Stimulated activated CD4-positive, alpha-beta T cell treated with anti-CD3 and anti-CD28 coated beads, Interleukin-15, amount 100 ng/mL, for 48 hours (primary cell): ENCODE data around the gene ATG2A.
A peak's percentile ranks its signal among the peaks of the same experiment; 100 is the strongest.

ENCODE experiments used
- DNase-seq, 2 donors: peaks; one replicate each; pipeline ENCODE4 v3.0.0-alpha.2; 2020; ENCODE audit warnings: low read depth in 2 of 2

Gene ATG2A

GRCh38 chr11:64924910-64925284, 7.9 kb upstream of the ATG2A start:
- DNase-seq = no peak

GRCh38 chr11:64923944-64924909, 7.2 kb upstream of the ATG2A start, which contains the start of gene PPP2R5B:
Gene PPP2R5B, plus strand, starts transcription at chr11:64924689. Its CDS starts 1,046 bp downstream, at chr11:64925735.
- DNase-seq = peak; percentile 78 to 87

GRCh38 chr11:64923151-64923661, 6.2 kb upstream of the ATG2A start:
- DNase-seq = no peak

GRCh38 chr11:64921384-64921783, 4.4 kb upstream of the ATG2A start:
- DNase-seq = no peak

GRCh38 chr11:64920124-64920523, 3.1 kb upstream of the ATG2A start:
- DNase-seq = no peak

- DNase-seq = no peak
These were observed 2.6 kb upstream of the ATG2A start for GRCh38 chr11:64919627-64920026.

GRCh38 chr11:64918017-64918416, 1.0 kb upstream of the ATG2A start:
- DNase-seq = no peak

- no peak for DNase-seq
These were observed 620 bp upstream of the ATG2A start for GRCh38 chr11:64917663-64917995.

GRCh38 chr11:64916040-64916774, 802 bp downstream of the ATG2A start:
- no peak for DNase-seq

GRCh38 chr11:64915376-64915887, 1.6 kb downstream of the ATG2A start:
- no peak for DNase-seq

- no peak for DNase-seq
These were observed 2.9 kb downstream of the ATG2A start for GRCh38 chr11:64914123-64914522.

- DNase-seq = no peak
These were observed 3.8 kb downstream of the ATG2A start for GRCh38 chr11:64913171-64913727.

- DNase-seq = no peak
These were observed 5.3 kb downstream of the ATG2A start for GRCh38 chr11:64911689-64912088.

- DNase-seq = no peak
These were observed 5.9 kb downstream of the ATG2A start for GRCh38 chr11:64911142-64911541.

GRCh38 chr11:64910451-64911093, 6.4 kb downstream of the ATG2A start:
- DNase-seq = no peak

- no peak for DNase-seq
These were observed 7.2 kb downstream of the ATG2A start for GRCh38 chr11:64909653-64910343.

- DNase-seq = no peak
These were observed 8.2 kb downstream of the ATG2A start for GRCh38 chr11:64908766-64909165.

GRCh38 chr11:64906314-64906635, 10.7 kb downstream of the ATG2A start:
- DNase-seq = no peak

- no peak for DNase-seq
These were observed 11.3 kb downstream of the ATG2A start for GRCh38 chr11:64905516-64906313.

- DNase-seq = no peak
These were observed 13.6 kb downstream of the ATG2A start for GRCh38 chr11:64903291-64903833.
